ENCODE measurements around the gene DACH2.
"Not testable (repeated sequence)": the region's sequence is repeated elsewhere in the genome, so short reads cannot be mapped to it uniquely, and the experiment has no call there.

Gene DACH2

GRCh38 chrX:86148024-86148511 is at the start of gene DACH2:
DACH2 (plus strand) TSS chrX:86148451.
- DNase-seq, result no peak

DNA sequence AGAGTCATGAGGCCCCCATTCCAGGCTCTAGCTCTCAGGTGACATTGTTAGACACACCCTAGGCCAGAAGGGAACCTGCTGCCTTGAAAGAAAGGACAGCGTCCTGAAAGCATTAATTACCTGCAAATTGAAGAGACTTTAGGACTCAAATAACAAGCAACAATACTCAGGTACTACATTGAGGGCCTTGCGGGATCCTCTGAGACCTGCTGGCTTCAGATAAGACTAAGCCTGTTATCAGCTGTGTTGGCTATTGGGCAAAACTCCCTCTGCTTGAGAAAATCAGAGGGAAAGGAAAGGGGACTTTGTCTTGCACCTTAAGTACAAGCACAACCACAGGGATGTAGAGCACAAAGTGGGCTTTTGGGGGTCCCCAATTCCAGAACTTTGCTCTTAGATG is 45.9 kb upstream of the DACH2 start:
- no peak for DNase-seq

DNA sequence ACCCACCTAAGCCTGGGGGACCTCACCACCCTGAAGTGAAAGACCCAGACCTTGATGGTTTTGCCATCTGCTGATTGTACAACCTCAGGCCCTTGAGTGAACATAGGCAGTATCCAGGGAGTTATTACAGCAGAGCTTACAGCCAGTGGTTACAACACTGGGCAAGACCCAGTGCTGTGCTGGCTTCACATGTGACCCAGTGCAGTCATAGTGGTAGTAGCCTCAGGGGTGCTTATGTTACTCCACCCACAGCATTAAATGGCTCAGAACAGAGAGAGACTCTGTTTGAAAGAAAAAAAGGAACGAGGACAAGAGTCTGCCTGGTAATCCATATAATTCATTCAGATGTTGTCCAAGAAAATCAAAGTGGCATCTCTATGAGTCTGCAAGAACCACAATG is 45.2 kb upstream of the DACH2 start:
- DNase-seq, result no peak

DNA sequence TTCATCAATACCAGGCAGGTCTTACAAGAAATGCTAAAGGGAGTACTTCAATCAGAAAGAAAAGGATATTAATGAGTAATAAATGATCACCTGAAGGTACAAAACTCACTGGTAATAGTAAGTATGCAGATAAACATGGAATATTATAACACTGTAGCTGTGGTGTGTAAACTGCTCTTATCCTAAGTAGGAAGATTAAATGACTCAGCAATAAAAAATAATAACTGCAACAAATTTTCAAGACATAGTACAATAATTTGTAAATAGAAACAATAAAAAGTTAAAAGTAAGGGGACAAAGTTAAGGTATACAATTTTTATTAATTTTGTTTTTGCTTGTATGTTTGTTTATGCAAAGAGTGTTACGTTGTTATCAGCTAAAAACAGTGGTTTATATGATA is 43.7 kb upstream of the DACH2 start:
- DNase-seq, result no peak

DNA sequence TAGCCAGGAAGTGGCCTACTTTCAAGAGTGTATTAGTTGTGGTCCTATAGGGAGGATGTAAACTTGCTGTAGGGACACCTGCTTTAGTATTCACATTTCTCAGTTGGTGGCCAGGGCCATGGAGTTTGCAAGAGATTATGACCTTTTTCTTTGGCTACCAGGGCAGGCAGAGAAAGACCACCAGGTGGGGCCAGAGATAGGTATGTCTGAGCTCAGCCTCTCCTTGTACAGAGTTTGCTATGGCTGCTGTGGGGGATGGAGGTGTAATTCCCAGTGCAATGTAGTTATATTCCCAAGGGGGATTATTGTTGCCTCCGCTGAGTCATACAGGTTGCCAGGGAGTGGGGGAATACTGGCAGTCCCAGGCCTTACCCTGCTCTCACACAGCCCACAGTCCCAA is 26.3 kb upstream of the DACH2 start:
- DNase-seq, result no peak

- no peak for DNase-seq
Observed at GRCh38 chrX:86133761-86134160, 14.5 kb upstream of the DACH2 start.

DNA sequence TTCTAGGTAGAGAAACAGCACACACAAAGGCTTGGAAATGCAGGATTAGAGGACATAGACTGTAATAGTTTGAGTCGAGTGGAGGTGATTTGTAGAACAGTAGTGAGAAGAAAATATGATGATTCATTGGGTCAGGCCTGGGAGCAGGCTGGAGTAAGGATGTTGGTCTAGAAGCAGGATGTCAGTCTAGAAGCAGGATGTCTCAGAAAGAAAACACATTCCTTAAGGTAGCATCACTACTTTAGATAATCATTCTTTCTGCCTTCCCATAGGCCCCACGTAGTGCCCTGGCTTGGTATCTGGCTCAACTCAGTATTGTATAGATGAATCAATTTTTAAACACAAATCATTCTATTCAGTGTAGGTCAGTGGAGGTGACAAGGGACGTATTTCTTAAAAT is 11.2 kb upstream of the DACH2 start:
- no peak for DNase-seq

DNA sequence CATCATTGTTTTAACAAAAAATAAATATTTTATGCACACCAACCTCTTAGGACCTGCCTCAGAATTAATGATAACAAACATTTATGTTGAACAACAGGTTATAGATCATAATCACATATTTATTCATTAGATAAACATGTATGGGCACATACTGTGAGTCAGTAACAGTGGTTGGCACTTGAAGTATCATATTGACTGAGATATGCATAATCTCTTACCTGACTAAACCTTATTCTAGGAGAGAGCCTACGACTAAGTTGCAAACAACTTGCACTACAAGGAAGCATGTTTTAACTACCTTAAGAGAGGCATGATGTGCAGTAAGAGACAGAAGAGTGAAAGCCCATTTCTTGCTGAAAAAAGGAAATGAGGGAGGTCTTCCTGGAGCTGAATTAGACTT is 6.5 kb upstream of the DACH2 start:
- no peak for DNase-seq

DNA sequence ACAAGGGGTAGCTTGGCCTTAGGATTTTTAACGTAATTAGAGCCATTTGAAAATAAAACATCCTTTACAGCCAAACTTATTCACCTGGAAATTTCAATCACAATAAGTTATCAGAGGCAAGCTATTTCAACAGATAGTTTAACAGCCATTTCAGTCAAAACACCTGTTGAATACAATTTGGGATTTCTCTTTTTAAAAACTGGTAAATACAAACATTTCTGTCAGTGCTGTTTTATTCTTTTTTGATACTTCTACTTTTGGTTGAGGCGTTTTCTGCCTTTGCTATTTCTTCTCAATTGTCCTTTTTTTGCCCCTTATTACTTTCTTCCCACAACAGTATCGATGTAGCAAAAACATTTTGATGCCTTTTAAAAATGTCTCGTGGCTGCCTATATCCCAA is 2.1 kb upstream of the DACH2 start:
- no peak for DNase-seq

- no peak for DNase-seq
Observed at GRCh38 chrX:86148594-86148993, 343 bp downstream of the DACH2 start.

DNA sequence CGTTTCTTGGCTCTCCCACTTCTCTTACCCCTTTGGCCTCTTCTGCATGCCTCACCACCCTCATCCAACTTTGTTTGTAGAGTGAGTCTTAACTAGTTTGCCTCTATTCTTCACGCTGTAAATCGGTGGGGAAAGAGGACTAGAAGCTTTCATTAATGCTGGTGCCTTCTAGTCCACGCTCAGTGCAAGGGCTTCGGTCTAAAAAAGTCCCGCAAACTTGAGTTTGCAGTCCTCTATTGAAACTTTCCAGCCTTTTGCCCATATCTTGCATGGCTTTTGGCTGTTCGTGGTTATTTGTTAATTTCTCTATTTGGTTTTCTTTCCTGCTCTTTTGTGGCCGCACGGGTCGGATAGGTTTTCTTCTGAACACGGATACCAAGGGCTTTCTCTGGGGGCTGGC is 868 bp downstream of the DACH2 start:
- DNase-seq, result no peak

GRCh38 chrX:86154553-86154952 is 6.3 kb downstream of the DACH2 start:
- DNase-seq, result no peak

- DNase-seq, result no peak
Observed at GRCh38 chrX:86171366-86171765, 23.1 kb downstream of the DACH2 start.

GRCh38 chrX:86178906-86179305 is 30.7 kb downstream of the DACH2 start:
- no peak for DNase-seq

- not testable (repeated sequence) for DNase-seq
Observed at GRCh38 chrX:86181325-86181724, 33.1 kb downstream of the DACH2 start.

DNA sequence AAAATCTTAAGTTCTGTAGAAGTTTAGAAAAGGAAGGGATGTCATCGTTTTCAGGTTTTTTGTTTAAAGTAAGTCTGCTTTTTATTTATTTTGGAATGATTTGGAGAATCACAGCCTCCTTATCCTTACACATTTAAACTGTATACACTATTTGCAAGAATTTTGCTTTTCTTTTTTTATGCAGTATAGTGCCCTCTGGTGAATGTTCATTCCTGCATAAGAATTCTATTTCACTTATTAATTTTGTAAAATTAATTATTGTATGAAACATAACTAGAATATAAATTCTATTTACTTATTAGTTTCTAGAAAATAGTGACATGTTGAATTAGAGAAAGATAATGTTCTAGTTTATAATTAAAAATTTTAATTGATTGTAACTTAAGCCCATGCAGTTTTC is 44.6 kb downstream of the DACH2 start:
- DNase-seq, result no peak

GRCh38 chrX:86194758-86195157 is 46.5 kb downstream of the DACH2 start:
- DNase-seq, result no peak

- no peak for DNase-seq
Observed at GRCh38 chrX:86195343-86195742, 47.1 kb downstream of the DACH2 start.

GRCh38 chrX:86197815-86198214 is 49.6 kb downstream of the DACH2 start:
- DNase-seq, result no peak

DNA sequence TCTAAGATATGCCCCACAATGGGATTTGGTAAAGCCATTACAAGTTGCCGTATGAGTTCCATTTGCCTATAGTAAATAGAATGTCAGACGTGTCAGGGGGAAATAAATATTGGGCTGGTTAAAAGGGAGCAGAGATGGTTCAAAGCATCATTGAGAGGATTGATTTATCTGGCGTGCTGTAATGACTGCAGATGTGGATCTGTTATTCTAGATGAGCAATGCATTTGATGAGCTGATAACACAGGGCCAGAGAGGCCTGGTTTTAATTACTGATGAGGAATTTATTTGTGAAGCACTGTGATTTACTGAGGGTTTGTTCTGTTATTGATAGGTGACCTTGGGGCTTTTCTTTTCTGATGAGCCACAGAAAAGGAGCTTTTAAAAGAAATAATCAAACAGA is 62.5 kb downstream of the DACH2 start:
- no peak for DNase-seq

DNA sequence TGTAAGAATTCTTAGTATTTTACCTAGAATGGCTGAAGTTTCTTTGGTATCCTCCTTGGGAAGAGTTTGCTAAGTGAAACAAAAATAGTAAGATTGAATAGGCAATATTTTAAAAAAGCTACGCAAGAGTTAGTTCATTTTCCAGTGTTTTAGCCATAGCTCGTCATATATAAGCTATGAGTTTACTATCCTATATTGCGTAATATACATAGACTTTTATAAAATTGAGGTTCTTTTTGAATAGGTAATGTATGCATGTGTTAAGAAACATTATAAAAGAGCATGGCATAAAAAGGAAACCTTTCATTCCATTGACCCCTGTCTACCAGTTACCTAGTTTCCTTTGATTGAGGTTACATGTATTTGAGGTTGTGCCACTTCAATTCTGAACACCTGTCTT is 67.0 kb downstream of the DACH2 start:
- no peak for DNase-seq

GRCh38 chrX:86237482-86237881 is 89.2 kb downstream of the DACH2 start:
- DNase-seq, result no peak

- DNase-seq, result no peak
Observed at GRCh38 chrX:86241547-86241946, 93.3 kb downstream of the DACH2 start.

DNA sequence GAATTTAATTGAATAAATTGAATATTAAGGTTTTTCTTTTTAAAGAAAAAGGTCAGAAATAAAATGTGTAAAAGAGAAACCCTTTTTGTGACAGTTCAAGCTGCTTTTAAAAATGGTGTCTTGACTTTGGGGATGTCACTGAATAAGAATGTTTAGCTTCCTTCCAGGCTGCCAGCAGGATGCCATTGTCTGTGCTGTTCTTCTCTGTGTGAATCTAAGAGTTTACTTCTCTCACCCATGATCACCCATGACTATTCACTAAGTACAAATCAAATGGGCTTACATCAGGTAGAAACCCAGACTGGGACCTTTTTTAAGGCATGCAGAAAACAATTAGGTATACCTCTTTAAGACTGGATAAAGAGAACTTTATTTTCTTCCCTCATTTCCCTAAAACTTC is 115.3 kb downstream of the DACH2 start:
- no peak for DNase-seq

- DNase-seq, result no peak
Observed at GRCh38 chrX:86295293-86295692, 147.0 kb downstream of the DACH2 start.

DNA sequence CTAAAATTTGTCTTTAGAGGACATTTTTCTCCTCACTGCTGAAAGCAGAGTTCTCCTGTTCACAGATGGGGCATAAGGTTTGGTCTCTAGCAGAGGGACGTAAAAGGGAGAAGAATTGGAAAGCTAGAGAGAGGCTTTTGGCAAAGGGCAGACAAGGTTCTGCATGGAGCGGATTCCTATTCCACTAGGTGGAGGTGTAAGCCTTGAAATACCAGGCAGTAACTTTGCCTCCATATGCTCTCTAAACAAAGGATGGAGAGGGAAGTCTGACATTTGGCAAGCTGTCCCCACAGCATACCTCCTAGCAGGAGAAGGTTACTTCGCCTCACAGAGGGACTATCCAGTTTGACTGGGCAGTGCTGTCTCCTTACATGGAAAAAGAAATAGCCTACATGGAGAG is 174.7 kb downstream of the DACH2 start:
- DNase-seq, result no peak

Data from activated gamma-delta T cell treated with Interleukin-2 at 50 U/mL for 16 hours (primary cell).